ENCODE results near the gene SNRNP200. TPM values are rescaled to one million over a fixed set of nuclear protein-coding genes. Genes with fewer than 3 reads are reported as not detected.
A peak's percentile ranks its signal among the peaks of the same experiment; 100 is the strongest.

The SNRNP200 gene
- total RNA-seq, 1 donor from 2014 or later: 114 TPM

DNA sequence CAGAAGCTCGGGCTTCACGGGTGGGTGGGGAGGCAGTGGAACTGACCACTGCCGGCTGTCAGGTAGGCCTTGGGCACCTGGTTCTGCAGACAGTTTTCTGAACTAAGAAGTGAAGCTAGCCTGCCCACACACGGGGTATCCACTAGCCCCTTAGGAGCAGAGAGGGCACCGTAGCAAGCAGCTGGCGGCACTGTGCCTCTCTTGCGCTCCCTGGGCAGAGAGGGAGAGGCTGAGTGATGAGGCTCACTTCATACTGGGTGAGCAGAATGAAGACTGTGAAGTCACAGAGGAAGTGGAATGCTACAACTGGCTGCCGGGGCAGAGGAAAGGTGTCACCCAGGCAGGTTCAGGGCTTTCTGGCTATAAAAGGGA lies 20.5 kb upstream of the SNRNP200 start:
- Mint-ChIP-seq H3K4me3 (ENCODE audit: unreplicated experiment) (peak overlapping the region; percentile 71), H3K36me3 (ENCODE audit: unreplicated experiment) (no peaks in the 10 kb centered on the region), H3K4me1 (ENCODE audit: unreplicated experiment) (peaks cover 17% of the 10 kb centered on the region), H3K27me3 (ENCODE audit: unreplicated experiment) (peaks cover 17% of the 10 kb centered on the region), H3K9me3 (ENCODE audit: unreplicated experiment) (no peaks in the 10 kb centered on the region), H3K27ac (ENCODE audit: unreplicated experiment) (no peak overlapping the region)
- TF ChIP-seq CTCF (IDR thresholded peaks at IDR 0.05): no peak
- DNase-seq (ENCODE audit: extremely low spot score, unreplicated experiment): no peak

- H3K27me3 Mint-ChIP-seq (ENCODE audit: unreplicated experiment): peaks cover 22% of the 10 kb centered on the region
- H3K36me3 Mint-ChIP-seq (ENCODE audit: unreplicated experiment): no peaks in the 10 kb centered on the region
- H3K27ac Mint-ChIP-seq (ENCODE audit: unreplicated experiment): peak within 1 kb of the TSS; percentile 57
- DNase-seq (ENCODE audit: extremely low spot score, unreplicated experiment): no peak
- H3K4me3 Mint-ChIP-seq (ENCODE audit: unreplicated experiment): peak within 1 kb of the TSS; percentile 71
- TF ChIP-seq CTCF (IDR thresholded peaks at IDR 0.05): no peak
- H3K4me1 Mint-ChIP-seq (ENCODE audit: unreplicated experiment): peaks cover 20% of the 10 kb centered on the region
- no peaks in the 10 kb centered on the region for H3K9me3 Mint-ChIP-seq (ENCODE audit: unreplicated experiment)
These were observed 19.9 kb upstream of the SNRNP200 start, which contains the start of gene ITPRIPL1 for GRCh38 chr2:96325041-96325883. TSS of gene ITPRIPL1 (plus strand) at chr2:96325317. CDS start at chr2:96325840, 523 bp downstream.

DNA sequence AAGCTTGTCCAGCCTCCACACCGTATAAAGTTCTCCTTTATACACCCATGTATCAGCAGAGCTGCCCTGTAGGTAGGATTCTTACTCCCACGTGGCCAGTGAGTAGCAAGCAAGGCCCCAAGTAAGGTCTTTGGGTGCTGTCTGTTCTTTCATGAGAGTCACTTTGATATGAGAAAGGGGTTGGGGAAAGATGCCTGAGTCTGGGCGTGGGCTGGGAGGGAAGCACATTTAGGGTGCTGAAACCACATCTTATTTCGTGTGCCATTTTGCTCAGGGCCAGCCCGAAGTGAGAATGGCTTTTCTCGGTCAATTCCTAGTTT lies 19.3 kb upstream of the SNRNP200 start:
- no peaks in the 10 kb centered on the region for H3K9me3 Mint-ChIP-seq (ENCODE audit: unreplicated experiment)

DNA sequence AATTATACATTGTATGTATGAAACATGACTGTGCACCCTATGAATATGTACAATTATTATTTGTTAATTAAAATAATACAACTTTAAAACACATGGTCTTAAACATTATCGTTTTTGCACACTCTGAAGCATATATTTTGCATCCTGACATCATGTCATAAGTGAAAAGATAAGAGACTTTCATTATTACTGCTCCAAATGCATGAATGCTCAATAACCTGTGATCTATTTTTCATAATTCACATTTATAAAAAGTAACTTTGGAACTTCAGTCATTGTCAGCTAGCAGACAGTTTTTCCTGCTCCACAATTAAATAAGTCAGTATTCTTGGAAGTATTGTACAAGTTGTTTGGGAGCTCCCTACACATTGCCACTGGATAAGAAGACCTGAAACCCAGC lies 18.5 kb upstream of the SNRNP200 start:
- Mint-ChIP-seq H3K36me3 (ENCODE audit: unreplicated experiment) (no peaks in the 10 kb centered on the region), H3K4me3 (ENCODE audit: unreplicated experiment) (no peak overlapping the region), H3K27ac (ENCODE audit: unreplicated experiment) (no peak overlapping the region), H3K4me1 (ENCODE audit: unreplicated experiment) (peaks cover 20% of the 10 kb centered on the region), H3K9me3 (ENCODE audit: unreplicated experiment) (no peaks in the 10 kb centered on the region), H3K27me3 (ENCODE audit: unreplicated experiment) (peaks cover 30% of the 10 kb centered on the region)
- TF ChIP-seq CTCF (IDR thresholded peaks at IDR 0.05): no peak
- DNase-seq (ENCODE audit: extremely low spot score, unreplicated experiment): no peak

More for the DNA sequence above, 19.3 kb upstream of the SNRNP200 start:
- no peak for TF ChIP-seq CTCF (IDR thresholded peaks at IDR 0.05)
- Mint-ChIP-seq H3K4me3 (ENCODE audit: unreplicated experiment) (peak overlapping the region; percentile 71), H3K27ac (ENCODE audit: unreplicated experiment) (no peak overlapping the region), H3K27me3 (ENCODE audit: unreplicated experiment) (peaks cover 25% of the 10 kb centered on the region), H3K36me3 (ENCODE audit: unreplicated experiment) (no peaks in the 10 kb centered on the region), H3K4me1 (ENCODE audit: unreplicated experiment) (peaks cover 20% of the 10 kb centered on the region)
- no peak for DNase-seq (ENCODE audit: extremely low spot score, unreplicated experiment)

DNA sequence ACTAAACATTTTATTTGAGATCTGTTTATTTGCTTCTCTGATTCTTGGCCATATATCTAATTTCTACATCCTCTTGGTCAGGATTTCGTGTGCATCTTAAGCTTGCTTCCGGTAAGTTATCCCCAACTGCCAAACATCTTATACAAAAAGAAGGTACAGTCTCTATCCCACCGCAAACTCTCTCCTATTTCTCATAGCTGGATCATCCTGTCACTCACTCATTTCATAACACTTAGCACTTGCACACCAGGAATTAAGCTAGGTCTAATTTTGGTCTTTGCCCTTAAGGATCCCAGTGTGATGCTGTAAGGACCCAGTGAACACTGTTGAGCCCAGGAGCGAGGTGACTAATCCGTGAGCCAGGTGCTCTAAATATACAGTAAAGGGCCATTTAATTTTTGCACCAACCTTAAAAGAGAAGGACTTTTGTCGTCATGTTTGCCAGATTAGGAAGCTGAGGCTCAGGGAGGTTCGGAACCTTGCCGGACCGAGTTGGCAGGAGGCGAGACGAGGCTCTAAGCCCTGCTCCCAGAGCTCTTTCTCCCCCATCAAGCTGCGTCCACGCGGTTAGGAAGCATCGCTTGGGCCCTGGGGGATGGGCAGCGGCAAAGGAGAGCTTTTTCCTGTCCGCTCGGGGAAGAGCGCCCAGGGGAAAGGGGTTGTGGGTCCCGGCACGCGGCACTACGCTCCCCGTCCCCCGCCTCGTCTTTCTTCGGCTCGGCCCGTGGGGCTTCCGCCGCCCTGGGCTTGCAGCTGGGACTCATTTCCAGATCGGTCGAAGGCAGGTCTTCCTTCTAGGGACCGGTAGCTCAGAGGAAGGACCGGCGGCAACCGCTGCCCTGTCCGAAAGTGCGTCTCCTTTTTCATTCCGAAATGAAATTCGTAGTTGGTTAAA lies 15.6 kb upstream of the SNRNP200 start:
- peaks cover 32% of the 10 kb centered on the region for H3K27me3 Mint-ChIP-seq (ENCODE audit: unreplicated experiment)
- TF ChIP-seq CTCF (IDR thresholded peaks at IDR 0.05): no peak
- H3K4me1 Mint-ChIP-seq (ENCODE audit: unreplicated experiment): peaks cover 23% of the 10 kb centered on the region
- H3K4me3 Mint-ChIP-seq (ENCODE audit: unreplicated experiment): peak overlapping the region; percentile 88
- H3K27ac Mint-ChIP-seq (ENCODE audit: unreplicated experiment): no peak overlapping the region
- no peaks in the 10 kb centered on the region for H3K36me3 Mint-ChIP-seq (ENCODE audit: unreplicated experiment)
- no peak for DNase-seq (ENCODE audit: extremely low spot score, unreplicated experiment)
- no peaks in the 10 kb centered on the region for H3K9me3 Mint-ChIP-seq (ENCODE audit: unreplicated experiment)
